Loucy (cell line): ENCODE data around the gene WNK3.

Experiments used
- H2AFZ ChIP-seq: fragments of 200-600 bp; sonication (generic); 2 replicates; pipeline ENCODE4 v1.6.0; 2016; ENCODE audit warnings: antibody characterized with exemption, mild to moderate bottlenecking, low read length, moderate library complexity
- H3F3A ChIP-seq: fragments of 200-600 bp; 2 replicates; pipeline ENCODE4 v1.6.0; 2016; ENCODE audit warnings: antibody characterized with exemption, low read depth, mild to moderate bottlenecking
- H3K27me3 ChIP-seq: fragments of 200-600 bp; sonication (generic); 2 replicates; pipeline ENCODE4 v1.6.1; 2014; ENCODE audit warnings: low read length, mild to moderate bottlenecking; ENCODE audit not compliant: insufficient read depth, poor library complexity, severe bottlenecking
- H3K36me3 ChIP-seq: fragments of 200-600 bp; sonication (generic); 2 replicates; pipeline ENCODE4 v1.6.1; 2016; ENCODE audit warnings: low read length; ENCODE audit not compliant: insufficient read depth
- H3K4me1 ChIP-seq: fragments of 200-600 bp; sonication (generic); 2 replicates; pipeline ENCODE4 v1.5.1; 2014; ENCODE audit warnings: low read length, mild to moderate bottlenecking; ENCODE audit not compliant: insufficient read depth, poor library complexity, severe bottlenecking
- H3K4me2 ChIP-seq: fragments of 200-600 bp; sonication (generic); 2 replicates; pipeline ENCODE4 v1.6.0; 2014; ENCODE audit warnings: antibody characterized with exemption, low read length, low read depth, mild to moderate bottlenecking; ENCODE audit not compliant: poor library complexity, severe bottlenecking
- H3K4me3 ChIP-seq: fragments of 200-600 bp; sonication (generic); 2 replicates; pipeline ENCODE4 v1.5.1; 2014; ENCODE audit warnings: low read length, mild to moderate bottlenecking, mixed read lengths; ENCODE audit not compliant: poor library complexity, severe bottlenecking
- H3K79me2 ChIP-seq: fragments of 200-600 bp; sonication (generic); 2 replicates; pipeline ENCODE4 v1.6.1; 2014; ENCODE audit warnings: low read length; ENCODE audit not compliant: insufficient read depth
- H3K9ac ChIP-seq: fragments of 200-600 bp; sonication (generic); 2 replicates; pipeline ENCODE4 v1.6.0; 2014; ENCODE audit warnings: mild to moderate bottlenecking, low read depth, low read length, moderate library complexity; ENCODE audit not compliant: poor library complexity, severe bottlenecking
- H3K9me2 ChIP-seq: fragments of 200-600 bp; sonication (generic); replicated peaks from 2 replicates; pipeline ENCODE4 v1.6.1; 2016; ENCODE audit warnings: low read depth, low read length, mixed read lengths
- H3K9me3 ChIP-seq: fragments of 200-600 bp; sonication (generic); 2 replicates; pipeline ENCODE4 v1.6.1; 2014; ENCODE audit warnings: mild to moderate bottlenecking, antibody characterized with exemption, low read length, low read depth; ENCODE audit not compliant: insufficient read depth
- H4K20me1 ChIP-seq: fragments of 200-600 bp; sonication (generic); 2 replicates; pipeline ENCODE4 v1.6.0; 2014; ENCODE audit warnings: antibody characterized with exemption, low read length, mild to moderate bottlenecking; ENCODE audit not compliant: insufficient read depth, poor library complexity, severe bottlenecking
- EZH2phosphoT487 ChIP-seq: fragments of 200-600 bp; IDR thresholded peaks from 2 replicates; pipeline ENCODE4 v1.6.1; 2018; ENCODE audit warnings: antibody characterized with exemption, mild to moderate bottlenecking, moderate library complexity, borderline replicate concordance
- TF ChIP-seq, protein P1 (sequence below): fragments of 200-600 bp; sonication (generic); conservative IDR thresholded peaks from 2 replicates; pipeline ENCODE4 v1.5.1; 2014; ENCODE audit warnings: mild to moderate bottlenecking, antibody characterized with exemption, low read length

The WNK3 gene

GRCh38 chrX:54288277-54288676 lies 69.6 kb downstream of the WNK3 start:
- no peaks in the 10 kb centered on the region for H4K20me1 ChIP-seq
- no peaks in the 10 kb centered on the region for H3K79me2 ChIP-seq
- H3K9me2 ChIP-seq: no peaks in the 10 kb centered on the region
- H3K36me3 ChIP-seq: no peaks in the 10 kb centered on the region
- no peak overlapping the region for H3K4me2 ChIP-seq
- no peaks in the 10 kb centered on the region for H3F3A ChIP-seq
- TF ChIP-seq EZH2phosphoT487: no peak
- TF ChIP-seq, protein P1, sequence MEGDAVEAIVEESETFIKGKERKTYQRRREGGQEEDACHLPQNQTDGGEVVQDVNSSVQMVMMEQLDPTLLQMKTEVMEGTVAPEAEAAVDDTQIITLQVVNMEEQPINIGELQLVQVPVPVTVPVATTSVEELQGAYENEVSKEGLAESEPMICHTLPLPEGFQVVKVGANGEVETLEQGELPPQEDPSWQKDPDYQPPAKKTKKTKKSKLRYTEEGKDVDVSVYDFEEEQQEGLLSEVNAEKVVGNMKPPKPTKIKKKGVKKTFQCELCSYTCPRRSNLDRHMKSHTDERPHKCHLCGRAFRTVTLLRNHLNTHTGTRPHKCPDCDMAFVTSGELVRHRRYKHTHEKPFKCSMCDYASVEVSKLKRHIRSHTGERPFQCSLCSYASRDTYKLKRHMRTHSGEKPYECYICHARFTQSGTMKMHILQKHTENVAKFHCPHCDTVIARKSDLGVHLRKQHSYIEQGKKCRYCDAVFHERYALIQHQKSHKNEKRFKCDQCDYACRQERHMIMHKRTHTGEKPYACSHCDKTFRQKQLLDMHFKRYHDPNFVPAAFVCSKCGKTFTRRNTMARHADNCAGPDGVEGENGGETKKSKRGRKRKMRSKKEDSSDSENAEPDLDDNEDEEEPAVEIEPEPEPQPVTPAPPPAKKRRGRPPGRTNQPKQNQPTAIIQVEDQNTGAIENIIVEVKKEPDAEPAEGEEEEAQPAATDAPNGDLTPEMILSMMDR: no peak
- H3K9ac ChIP-seq: no peak overlapping the region
- H3K27me3 ChIP-seq: no peaks in the 10 kb centered on the region
- no peaks in the 10 kb centered on the region for H3K4me1 ChIP-seq
- H2AFZ ChIP-seq: no peak overlapping the region
- no peak overlapping the region for H3K4me3 ChIP-seq
- H3K9me3 ChIP-seq: no peaks in the 10 kb centered on the region

DNA sequence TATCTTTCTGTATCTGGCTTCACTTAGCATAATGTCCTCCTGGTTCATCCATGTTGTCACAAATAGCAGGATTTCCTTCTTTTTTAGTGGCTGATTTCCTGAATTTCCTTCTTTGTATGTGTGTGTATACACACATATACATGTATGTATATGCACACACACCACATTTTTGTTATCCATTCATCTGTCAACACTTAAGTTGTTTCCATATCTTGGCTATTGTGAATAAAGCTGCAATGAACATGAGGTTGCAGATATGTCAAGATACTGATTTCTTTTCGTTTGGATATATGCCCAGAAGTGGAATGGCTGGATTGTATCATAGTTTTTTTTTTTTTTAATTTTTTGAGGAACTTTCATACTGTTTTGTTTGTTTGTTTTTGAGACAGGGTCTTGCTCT lies 76.2 kb downstream of the WNK3 start:
- H3K9me2 ChIP-seq: no peaks in the 10 kb centered on the region
- no peaks in the 10 kb centered on the region for H3K9me3 ChIP-seq
- H3K4me2 ChIP-seq: no peak overlapping the region
- no peak overlapping the region for H3K4me3 ChIP-seq
- no peaks in the 10 kb centered on the region for H3K36me3 ChIP-seq
- TF ChIP-seq, protein P1: no peak
- no peak for TF ChIP-seq EZH2phosphoT487
- no peak overlapping the region for H2AFZ ChIP-seq
- no peaks in the 10 kb centered on the region for H3K79me2 ChIP-seq
- no peak overlapping the region for H3K9ac ChIP-seq
- H3K4me1 ChIP-seq: no peaks in the 10 kb centered on the region
- no peaks in the 10 kb centered on the region for H4K20me1 ChIP-seq
- H3F3A ChIP-seq: no peaks in the 10 kb centered on the region
- no peaks in the 10 kb centered on the region for H3K27me3 ChIP-seq

DNA sequence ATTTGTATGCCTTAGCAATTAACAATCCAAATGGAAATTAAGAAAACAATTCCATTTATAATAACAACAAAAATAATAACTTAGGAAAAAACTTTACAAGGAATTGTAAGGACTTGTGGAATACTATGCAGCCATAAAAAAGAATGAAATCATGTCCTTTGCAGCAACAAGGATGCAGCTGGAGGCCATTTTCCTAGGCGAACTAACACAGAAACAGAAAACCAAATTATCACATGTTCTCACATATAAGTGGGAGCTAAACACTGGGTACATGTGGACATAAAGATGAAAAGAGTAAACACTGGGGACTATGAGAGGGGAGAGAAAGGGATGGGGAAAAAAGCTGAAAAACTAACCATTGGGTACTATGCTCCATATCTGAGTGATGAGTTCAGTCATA lies 77.4 kb downstream of the WNK3 start:
- Histone ChIP-seq H3K4me1 (no peaks in the 10 kb centered on the region), H3K36me3 (no peaks in the 10 kb centered on the region), H3K9me3 (no peaks in the 10 kb centered on the region), H3F3A (no peaks in the 10 kb centered on the region), H3K4me3 (no peak overlapping the region), H3K27me3 (no peaks in the 10 kb centered on the region), H3K79me2 (no peaks in the 10 kb centered on the region), H3K9ac (no peak overlapping the region), H3K9me2 (no peaks in the 10 kb centered on the region), H4K20me1 (no peaks in the 10 kb centered on the region), H2AFZ (no peak overlapping the region), H3K4me2 (no peak overlapping the region)
- TF ChIP-seq, protein P1: no peak
- TF ChIP-seq EZH2phosphoT487: no peak
